AG08395 (cell line): ENCODE data around the gene SELENOT.
"Not testable (repeated sequence)": the region's sequence is repeated elsewhere in the genome, so short reads cannot be mapped to it uniquely, and the experiment has no call there.

Experiments
- DNase-seq: peaks from one replicate; pipeline ENCODE4 v3.0.0; 2012; ENCODE audit warnings: mixed read lengths, low spot score

The SELENOT gene

GRCh38 chr3:150607267-150608065 is 4.3 kb downstream of the SELENOT start:
- DNase-seq, result no peak

DNA sequence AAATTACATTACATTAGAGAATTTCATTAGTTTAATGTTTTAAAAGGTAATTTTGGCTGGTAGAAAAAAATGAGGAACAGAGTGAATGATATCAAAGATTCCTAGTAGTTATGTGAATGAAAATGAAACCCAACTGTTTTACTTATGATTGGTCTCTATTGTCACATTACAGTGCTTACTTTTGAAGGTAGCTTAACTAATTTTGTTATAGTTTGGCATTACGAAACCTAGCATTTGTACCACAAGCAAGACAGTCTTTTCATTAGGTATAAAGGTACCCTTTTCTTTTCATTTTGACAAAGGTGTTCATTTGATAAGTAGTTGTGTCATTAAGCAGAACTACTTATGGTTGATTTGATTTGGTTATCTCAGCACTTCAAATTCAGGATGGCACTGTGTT is 6.9 kb downstream of the SELENOT start:
- DNase-seq, result no peak

DNA sequence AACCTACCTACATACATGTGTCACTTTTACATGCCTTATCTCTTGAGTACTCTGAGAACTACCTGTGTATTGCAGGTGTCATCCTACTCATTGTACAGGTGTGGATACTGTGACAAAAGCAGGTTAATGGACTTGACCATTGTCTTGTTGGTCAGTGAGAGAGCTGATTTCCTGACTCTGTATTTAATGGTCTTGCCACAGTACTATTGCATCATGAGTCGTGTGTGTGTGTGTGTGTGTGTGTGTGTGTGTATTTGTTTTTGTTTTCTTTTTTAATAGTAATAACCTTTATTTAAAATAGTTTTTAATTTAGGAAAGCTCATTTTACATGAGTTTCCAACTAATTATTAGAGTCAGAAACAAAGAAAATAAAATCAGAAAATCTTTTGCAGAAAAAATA is 7.7 kb downstream of the SELENOT start:
- no peak for DNase-seq

DNA sequence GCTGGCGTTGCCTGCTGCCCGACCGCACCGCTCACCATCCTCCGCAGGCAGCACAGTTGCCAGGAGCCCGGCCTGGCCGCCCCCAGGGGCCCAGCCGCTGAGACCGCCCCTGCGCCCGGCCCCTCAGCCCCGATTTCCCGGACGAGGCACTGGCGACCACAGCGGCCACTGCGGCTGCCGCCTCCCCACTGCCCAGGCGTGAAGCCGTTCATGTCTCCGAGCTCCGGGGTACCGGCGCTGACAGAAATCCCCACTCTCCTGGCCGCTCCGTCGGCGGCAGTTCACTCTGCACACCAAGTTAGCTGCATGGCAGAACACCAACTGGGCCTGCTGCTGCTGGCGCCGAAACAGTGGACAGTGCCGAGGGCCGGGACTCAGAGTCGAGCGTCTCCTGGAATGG is 8.5 kb downstream of the SELENOT start:
- DNase-seq, result no peak

- DNase-seq, result no peak
These were observed 9.4 kb downstream of the SELENOT start for GRCh38 chr3:150612494-150612893.

- DNase-seq, result no peak
These were observed 9.9 kb downstream of the SELENOT start for GRCh38 chr3:150613034-150613433.

- no peak for DNase-seq
These were observed 10.8 kb downstream of the SELENOT start for GRCh38 chr3:150613709-150614480.

GRCh38 chr3:150620002-150620689 is 17.0 kb downstream of the SELENOT start:
- DNase-seq, result no peak

DNA sequence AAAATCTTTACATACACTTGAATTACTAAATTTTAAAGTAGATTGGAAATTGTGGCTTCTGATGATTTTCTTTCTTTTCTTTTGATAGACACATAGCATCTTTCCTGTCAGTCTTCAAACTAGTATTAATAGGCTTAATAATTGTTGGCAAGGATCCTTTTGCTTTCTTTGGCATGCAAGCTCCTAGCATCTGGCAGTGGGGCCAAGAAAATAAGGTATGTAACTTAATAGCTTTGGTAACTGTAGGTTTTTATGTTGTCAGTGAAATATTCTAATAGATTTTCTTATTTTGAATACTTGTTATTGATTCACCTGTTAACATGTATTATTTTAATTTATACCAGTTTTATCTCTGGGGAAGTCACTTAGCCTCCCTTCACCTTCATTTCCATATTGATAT is 19.8 kb downstream of the SELENOT start:
- not testable (repeated sequence) for DNase-seq

DNA sequence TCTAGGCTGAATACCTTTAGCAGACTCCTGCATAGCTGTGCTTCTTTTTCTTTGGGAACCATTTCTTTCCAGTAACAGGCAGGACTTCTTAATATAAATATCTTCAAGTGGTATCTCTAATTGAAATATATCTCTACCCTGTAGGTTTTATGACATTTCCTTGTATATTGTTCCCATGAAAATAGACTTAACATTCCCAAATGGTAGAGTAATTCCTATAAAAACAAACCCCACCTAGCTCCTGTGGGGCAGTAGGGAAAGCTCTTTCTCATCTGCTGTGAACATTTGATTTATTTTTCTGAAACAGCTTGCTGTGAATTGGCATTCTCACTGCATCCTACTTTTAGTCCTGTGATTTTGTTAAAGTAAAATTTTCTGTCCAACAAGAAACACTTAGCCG is 20.8 kb downstream of the SELENOT start:
- DNase-seq, result no peak

GRCh38 chr3:150626148-150626930 is 23.2 kb downstream of the SELENOT start:
- no peak for DNase-seq

DNA sequence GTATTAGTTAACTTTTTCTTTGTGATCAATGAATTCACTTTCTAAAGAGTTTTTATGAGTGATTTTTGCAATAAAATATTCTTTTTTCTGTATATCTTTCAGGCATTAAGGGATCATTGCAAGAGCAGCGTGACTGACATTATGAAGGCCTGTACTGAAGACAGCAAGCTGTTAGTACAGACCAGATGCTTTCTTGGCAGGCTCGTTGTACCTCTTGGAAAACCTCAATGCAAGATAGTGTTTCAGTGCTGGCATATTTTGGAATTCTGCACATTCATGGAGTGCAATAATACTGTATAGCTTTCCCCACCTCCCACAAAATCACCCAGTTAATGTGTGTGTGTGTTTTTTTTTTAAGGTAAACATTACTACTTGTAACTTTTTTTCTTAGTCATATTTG is 24.4 kb downstream of the SELENOT start:
- no peak for DNase-seq

- DNase-seq, result no peak
These were observed 28.5 kb downstream of the SELENOT start for GRCh38 chr3:150631515-150632221.

- DNase-seq, result no peak
These were observed 32.0 kb downstream of the SELENOT start for GRCh38 chr3:150635076-150635475.

GRCh38 chr3:150635526-150635925 is 32.4 kb downstream of the SELENOT start:
- no peak for DNase-seq

DNA sequence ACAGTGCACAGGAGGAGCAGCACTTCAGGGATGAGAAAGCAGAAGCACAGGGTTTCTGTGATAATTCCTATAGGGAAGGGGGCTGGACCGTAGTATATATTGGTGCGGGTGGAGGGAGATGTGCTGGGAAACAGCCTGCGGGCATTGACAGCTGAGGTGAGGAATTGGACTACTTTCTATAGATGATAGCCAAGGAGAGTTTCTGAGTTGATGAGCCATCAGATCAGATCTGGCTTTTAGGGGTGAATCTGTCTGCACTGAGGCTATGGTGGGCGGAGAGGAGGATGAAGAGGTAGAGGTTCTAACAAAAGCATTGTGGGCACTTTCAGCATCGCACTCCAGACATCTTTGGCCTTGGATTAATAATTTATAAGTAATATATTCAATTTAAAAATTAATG is 33.1 kb downstream of the SELENOT start:
- DNase-seq, result no peak

DNA sequence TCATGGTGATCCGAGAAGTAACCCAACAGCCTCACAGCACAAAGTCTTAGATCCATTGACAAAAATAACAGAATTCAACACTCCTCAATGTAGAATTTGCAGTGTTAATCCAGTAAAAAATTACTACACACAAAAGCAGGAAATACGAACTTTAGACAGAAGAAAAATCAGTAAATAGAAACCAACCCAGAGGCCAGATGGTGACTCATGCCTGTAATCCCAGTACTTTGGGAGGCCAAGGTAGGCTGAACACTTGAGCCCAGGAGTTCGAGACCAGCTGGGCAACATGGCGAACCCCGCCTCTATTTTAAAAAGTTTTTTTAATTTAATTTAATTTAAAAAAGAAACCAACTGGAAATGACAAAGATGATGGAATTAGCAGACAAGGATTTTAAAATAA is 36.1 kb downstream of the SELENOT start:
- no peak for DNase-seq

DNA sequence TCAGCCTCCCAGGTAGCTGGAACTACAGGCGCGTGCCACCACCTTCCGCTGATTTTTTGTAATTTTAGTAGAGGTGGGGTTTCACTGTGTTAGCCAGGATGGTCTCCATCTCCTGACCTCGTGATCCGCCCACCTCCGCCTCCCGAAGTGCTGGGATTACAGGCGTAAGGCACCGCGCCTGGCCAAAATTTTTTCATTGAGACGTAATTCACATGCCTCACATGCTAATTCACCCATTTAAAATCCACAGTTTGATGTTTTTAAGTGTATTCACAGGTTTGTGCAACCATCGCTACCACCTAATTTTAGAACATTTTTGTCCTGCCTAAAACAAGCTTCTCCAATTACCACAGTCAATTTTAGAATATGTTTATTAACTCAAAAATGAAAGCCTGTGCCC is 37.1 kb downstream of the SELENOT start:
- DNase-seq, result no peak

- no peak for DNase-seq
These were observed 50.0 kb downstream of the SELENOT start for GRCh38 chr3:150653110-150653561.

- DNase-seq, result no peak
These were observed 53.2 kb downstream of the SELENOT start for GRCh38 chr3:150656316-150656715.
